ENCODE results near the gene EEPD1.

EEPD1 gene

GRCh38 chr7:36280840-36281812, 128.1 kb downstream of the EEPD1 start:
- DNase-seq (ENCODE audit: low read depth), result no peak

DNA sequence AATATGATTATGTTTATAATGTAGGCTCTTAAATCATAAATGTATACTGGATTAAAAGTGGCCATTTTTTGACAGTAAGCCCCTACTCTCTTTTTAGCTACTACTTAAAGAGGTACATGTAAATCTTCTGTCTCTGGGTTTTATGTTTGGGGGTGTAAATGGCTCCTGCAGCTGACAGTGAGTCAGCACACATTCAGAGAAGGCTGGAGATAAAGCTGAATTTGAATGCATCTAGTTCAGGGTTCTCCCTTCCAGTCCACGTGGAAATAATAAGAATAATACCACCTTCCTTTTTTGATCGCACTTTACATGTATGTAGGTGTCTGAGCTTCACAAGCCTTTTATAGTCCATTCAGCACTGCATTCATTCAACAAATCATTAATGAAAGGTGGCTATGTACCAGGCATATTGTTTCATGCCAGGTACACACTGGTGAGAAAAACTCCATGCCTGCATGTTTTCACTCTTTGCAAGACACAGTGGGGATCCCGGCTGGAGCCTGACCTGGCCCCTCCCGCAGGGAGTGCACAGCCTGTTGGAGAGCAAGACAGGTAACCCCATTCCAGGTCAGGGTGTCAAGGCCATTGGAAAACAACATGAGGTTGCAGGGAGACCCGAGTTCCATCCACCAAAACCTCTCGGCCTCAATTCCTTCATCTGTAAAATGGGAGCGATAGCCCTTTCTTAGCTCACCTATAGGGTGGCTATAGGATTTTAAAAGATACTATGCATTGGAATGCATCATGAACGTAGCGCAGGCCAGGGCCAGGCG, 129.1 kb downstream of the EEPD1 start:
- DNase-seq (ENCODE audit: low read depth), result no peak

GRCh38 chr7:36283181-36283580, 130.1 kb downstream of the EEPD1 start:
- DNase-seq (ENCODE audit: low read depth), result no peak

DNA sequence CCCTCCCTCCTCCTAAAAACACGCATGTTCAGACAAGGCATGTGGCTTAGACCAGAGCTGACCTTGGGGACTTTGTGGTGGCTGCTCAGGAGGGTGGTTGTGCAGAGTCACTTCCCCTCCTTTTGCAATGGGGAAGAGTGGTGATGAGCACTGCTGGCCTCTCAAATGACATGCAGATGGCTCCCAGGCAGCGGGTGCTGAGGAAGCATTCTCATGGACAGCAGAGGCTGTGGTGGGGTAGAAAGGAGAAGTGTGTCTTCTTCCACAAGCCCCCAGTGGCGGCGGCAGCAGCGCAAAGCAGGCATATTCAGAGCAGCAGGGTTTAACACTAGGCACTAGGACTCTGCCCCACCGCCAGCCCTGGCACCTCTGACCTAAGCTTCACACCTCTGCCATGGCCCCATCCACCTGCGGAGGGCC, 130.7 kb downstream of the EEPD1 start:
- no peak for DNase-seq (ENCODE audit: low read depth)

GRCh38 chr7:36284456-36285090, 131.5 kb downstream of the EEPD1 start:
- no peak for DNase-seq (ENCODE audit: low read depth)

- no peak for DNase-seq (ENCODE audit: low read depth)
Observed at GRCh38 chr7:36285276-36285675, 132.2 kb downstream of the EEPD1 start.

DNA sequence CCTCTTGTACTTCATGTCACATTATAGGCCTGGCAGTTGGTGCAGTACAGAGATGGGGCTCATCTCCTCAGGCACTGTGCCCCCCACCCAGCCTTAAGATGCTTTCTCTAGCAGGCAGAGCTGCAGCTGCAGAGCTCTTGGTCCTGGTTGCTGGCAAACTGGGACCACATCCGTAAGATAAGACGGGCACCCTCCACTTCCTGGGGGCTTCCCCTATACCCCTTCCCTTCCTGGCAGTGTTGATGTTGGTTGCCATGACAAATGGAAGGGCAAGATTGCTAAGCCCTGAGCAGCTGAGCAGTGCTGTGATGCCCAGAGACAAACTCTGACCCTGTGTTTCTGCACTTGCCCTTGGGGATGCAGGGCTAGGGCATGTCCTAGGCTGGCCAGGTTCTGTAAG, 133.2 kb downstream of the EEPD1 start:
- no peak for DNase-seq (ENCODE audit: low read depth)

DNA sequence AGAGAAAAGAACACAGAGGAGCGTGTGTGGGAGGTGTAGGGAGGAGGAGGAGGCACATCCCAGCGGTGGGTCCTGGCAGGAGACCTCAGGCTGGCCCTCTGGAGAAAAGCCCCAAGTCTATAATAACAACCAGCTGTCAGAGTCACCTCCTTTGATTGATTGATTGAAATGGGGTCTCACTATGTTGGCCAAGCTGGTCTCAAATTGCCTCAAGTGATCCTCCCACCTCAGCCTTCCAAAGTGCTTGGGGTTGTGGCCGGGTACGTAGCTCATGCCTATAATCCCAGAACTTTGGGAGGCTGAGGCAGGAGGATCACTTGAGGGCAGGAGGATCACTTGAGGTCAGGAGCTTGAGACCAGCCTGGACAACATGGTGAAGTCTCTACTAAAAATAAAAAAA, 133.6 kb downstream of the EEPD1 start:
- no peak for DNase-seq (ENCODE audit: low read depth)

DNA sequence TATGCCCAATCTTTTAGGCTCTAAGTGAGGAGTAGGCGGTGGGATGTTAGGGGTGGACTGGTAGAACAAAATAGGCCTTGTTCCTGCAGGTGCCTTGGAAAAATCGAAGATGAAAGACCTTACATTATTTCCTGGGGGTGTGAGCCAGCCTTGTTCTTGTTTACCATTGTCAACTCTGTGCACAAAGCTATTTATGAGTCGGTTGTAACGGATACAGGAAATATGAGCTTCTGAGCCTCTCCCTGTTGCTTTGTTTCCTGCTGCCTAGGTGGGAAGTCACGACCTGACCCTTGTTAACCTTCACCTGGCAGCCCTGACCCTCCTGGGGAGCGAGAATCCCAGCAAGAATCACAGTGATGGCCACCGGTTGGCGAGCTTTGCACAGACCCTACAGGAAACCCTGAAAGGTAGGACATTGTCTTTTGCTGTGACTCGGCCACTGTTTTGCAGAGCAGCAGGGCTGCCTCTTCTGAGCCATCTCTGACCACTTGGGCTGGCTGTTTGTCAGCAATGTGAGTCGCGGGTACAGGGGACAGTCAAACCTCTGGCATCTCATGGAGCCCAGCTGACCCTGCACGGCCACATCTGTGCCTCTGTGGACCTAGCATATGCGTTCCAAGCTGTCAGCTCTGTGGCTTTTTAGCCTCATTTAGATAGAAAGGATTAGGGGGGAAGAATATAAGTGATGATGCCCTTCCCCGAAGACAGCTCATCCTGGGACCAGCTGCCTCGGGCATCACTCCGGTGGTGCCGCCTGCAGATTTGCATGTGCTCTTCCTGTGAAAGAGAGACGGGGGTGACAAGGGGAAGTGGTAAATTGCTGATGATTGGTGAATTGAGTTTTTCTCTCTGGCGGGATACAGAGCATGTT, 134.6 kb downstream of the EEPD1 start:
- DNase-seq (ENCODE audit: low read depth), result no peak

DNA sequence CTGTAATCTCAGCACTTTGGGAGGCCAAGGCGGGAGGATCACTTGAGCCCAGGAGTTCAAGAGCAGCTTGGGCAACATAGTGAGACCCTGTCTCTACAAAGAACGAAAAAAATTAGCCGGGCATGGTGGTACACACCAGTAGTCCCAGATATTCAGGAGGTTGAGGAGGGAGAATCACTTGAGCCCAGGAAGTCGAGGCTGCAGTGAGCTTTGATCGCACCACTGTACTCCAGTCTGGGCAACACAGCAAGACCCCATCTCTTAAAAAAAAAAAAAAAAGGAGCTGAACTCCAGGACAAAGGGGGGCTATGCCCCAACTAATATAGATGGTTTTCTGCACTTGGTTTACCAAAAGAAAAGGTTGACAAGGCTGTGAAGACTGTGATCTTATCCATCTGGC, 135.4 kb downstream of the EEPD1 start:
- no peak for DNase-seq (ENCODE audit: low read depth)

- no peak for DNase-seq (ENCODE audit: low read depth)
Observed at GRCh38 chr7:36289833-36290661, 137.0 kb downstream of the EEPD1 start.

DNA sequence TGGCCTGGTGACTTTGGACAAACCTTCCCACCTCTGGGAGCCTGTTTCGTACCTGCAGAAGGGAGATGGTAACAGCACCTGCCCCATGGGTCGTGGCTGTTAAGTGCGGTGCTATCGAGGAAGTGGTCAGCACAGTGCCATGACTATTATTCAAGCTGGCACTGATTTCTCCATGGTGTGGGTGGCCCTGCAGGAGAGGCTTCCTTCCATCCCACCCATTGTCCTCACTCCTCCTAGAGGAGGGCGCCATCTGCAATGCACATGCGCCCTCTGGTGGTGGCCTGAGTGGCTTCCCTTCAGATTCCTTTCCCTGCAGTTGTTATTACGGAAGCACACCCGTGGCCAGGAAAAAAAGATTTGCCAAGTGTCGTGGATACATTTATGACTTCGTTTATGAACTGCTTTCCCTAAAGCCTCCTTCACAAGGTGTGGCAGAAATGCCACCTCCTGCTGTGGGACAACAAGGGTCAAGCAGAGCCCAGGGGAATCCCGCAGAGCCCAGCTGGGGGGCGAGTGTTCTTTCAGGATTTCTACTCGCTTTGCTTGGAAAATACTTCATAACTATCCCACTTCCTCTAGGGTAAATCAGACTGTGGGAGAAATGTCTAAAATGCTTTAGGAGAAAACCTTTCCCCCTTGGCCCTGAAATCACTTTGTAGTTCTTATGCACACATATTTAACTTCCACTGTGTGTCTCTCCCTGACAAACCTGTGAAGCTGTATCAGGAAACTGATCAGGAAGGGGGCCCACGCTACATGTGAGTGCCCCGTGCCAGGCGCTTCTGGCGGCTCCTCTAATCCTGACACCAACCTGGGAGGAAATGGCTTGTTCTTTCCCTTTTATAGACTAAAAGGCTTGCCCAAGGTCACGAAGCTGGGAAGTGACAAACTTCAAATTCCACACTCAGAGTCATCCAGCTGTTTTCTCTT, 138.6 kb downstream of the EEPD1 start:
- DNase-seq (ENCODE audit: low read depth), result peak; percentile 37

DNA sequence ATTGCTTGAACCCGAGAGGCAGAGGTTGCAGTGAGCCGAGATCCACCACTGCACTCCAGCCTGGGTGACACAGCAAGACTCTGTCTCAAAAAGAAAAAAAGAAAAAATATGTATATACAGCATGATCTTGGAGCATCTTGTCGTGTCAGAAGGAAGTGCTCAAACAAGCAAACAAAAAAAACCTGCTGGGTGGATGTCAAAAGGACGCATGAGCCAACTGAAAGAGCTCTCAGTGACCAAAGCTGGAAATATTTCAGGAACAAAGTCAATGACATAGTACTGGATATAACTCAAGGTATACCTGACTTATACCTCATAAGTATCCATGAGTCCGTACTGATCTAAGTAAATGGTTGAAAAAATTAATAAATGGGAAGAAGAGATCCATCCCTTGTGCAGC, 142.0 kb downstream of the EEPD1 start:
- DNase-seq (ENCODE audit: low read depth), result no peak

GRCh38 chr7:36296284-36296683, 143.2 kb downstream of the EEPD1 start:
- DNase-seq (ENCODE audit: low read depth), result no peak

- no peak for DNase-seq (ENCODE audit: low read depth)
Observed at GRCh38 chr7:36297364-36298009, 144.4 kb downstream of the EEPD1 start.

GRCh38 chr7:36298106-36298505, 145.1 kb downstream of the EEPD1 start:
- no peak for DNase-seq (ENCODE audit: low read depth)

DNA sequence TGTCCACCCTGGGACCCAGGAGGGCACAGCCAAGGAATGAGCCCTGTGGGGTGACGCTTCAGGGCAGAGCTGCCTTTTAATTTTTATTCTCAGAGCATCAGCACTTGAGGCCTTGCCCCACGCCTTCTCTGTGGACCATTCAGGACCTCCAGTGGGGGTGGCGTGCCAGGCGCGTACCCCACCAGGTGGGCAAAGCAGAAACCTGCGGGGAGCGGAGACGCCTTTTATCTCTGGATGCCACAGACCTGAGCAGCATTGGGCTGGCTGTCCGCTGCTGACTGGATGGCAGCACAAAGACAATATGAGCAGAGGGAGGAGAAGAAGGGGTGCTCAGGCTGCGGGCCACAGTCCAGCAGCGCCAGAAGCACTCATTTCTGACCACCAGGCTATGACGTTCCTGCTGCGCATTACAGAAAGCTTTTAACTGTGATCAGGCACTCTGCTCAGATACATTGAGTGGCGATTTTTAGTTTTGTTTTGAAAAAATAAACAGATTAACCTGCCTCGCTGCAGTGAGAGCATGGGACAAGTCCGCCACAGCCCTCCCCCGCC, 146.2 kb downstream of the EEPD1 start:
- no peak for DNase-seq (ENCODE audit: low read depth)

DNA sequence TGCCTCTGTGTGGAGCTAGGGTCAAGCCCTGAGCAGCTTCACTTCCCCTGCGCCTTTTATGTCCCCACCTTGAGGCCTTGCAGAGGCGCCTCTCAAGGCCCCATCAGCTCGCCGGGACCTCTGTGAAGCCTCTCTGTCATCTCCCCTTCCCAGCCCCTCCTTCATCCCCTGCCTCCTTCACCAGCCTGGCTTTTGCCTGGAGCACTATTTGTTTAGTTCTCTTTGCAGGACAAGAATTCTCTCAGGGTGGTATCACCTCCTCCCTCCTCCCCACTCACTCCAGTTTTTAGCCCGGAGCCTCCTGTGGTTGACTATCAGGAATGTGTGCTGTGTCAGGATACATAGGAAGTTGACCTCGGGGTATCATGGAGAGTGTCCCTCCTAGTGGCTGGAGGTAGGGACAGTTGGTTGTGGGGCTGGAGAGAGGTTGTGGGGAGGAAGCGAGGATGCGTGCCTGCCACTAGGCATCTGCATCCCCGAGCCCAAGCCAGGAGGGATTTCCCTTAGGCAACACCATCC, 146.8 kb downstream of the EEPD1 start:
- DNase-seq (ENCODE audit: low read depth), result no peak
